ENCODE measurements around the gene CIDEB. TPM values are rescaled to one million over a fixed set of nuclear protein-coding genes. Genes with fewer than 3 reads are reported as not detected.

Gene CIDEB
- total RNA-seq, 1 experiment from 2014 or later, result not detected

DNA sequence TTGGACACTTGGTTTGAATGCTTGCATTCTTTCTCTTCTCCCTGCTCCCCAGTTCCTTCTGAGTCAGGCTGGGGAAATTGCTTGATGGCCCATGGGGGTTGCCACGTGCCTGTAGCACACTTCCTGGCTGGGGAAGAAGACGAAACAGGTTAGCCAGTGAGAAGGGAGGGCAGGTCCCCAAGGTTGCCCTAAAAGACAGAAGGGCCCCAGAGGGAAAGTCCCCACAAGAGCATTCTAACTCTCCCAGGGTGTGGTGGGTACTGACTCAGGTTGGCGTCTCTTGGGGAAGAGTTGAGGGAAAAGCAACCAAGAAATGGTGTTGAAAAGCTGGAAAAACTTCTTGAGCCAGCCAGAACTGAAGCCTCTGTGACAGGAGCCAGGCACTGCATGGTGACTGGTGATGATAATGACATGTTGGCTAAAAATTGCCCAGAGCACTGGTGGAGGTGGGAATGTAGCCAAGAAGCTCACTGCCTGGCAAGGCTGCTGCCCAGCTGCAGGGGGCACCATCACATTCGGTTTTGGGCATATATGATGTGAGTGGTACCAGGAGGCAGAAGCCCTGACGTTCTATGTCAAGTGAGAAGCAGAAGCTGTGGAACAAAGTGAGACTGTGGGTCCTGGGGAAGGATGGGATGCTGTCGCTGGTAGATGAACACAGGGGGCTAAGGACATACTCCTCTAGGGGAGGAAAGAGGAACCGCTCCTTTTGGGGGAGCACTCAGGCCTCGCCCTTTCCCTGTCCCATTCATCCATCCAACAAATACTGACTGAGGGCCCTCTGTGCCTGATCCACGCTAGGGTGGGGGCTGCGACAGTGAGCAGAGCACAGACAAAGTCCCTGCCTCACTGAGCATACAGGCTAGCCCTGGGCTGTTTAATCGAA, 28.2 kb downstream of the CIDEB start:
- DNase-seq, result no peak
- H2AFZ ChIP-seq (ENCODE audit: low read length), result no peak overlapping the region
- Mint-ChIP-seq H3K4me3 (no peak overlapping the region), H3K27me3 (ENCODE audit: low read depth) (no peaks in the 10 kb centered on the region), H3K4me1 (peaks cover 2% of the 10 kb centered on the region in 2 experiments; a peak in 1 of 4 replicates), H3K36me3 (ENCODE audit: insufficient read depth in 1 of 3, low read depth in 3 of 3) (no peaks in the 10 kb centered on the region), H3K9me3 (no peaks in the 10 kb centered on the region), H3K27ac (no peak overlapping the region)
- no peaks in the 10 kb centered on the region for H3K79me1 ChIP-seq (ENCODE audit: insufficient read depth, low read depth, low read length, poor library complexity, severe bottlenecking)
- no CpG with 5 or more reads among the region's 11 CpGs for WGBS (ENCODE audit: extremely low coverage, insufficient read length, low lambda C conversion rate)
- H2BK120ac ChIP-seq (ENCODE audit: low read depth, low read length, poor library complexity, severe bottlenecking), result no peak overlapping the region
- H3K27ac ChIP-seq (ENCODE audit: insufficient read length, low read depth, low read length), result no peak overlapping the region
- no peak overlapping the region for H2AK5ac ChIP-seq (ENCODE audit: insufficient read length, low read length)
- H2BK20ac ChIP-seq (ENCODE audit: low read depth, low read length, poor library complexity, severe bottlenecking), result no peak overlapping the region
- H3K27me3 ChIP-seq (ENCODE audit: insufficient read depth, low read length), result no peaks in the 10 kb centered on the region
- no peak overlapping the region for H4K5ac ChIP-seq (ENCODE audit: insufficient read length, low read depth, low read length)
- no peaks in the 10 kb centered on the region for H3K9me3 ChIP-seq (ENCODE audit: control insufficient read depth, low read depth, low read length)
- H3K56ac ChIP-seq (ENCODE audit: insufficient read length, low read depth, low read length), result no peak overlapping the region
- TF ChIP-seq, protein P1, sequence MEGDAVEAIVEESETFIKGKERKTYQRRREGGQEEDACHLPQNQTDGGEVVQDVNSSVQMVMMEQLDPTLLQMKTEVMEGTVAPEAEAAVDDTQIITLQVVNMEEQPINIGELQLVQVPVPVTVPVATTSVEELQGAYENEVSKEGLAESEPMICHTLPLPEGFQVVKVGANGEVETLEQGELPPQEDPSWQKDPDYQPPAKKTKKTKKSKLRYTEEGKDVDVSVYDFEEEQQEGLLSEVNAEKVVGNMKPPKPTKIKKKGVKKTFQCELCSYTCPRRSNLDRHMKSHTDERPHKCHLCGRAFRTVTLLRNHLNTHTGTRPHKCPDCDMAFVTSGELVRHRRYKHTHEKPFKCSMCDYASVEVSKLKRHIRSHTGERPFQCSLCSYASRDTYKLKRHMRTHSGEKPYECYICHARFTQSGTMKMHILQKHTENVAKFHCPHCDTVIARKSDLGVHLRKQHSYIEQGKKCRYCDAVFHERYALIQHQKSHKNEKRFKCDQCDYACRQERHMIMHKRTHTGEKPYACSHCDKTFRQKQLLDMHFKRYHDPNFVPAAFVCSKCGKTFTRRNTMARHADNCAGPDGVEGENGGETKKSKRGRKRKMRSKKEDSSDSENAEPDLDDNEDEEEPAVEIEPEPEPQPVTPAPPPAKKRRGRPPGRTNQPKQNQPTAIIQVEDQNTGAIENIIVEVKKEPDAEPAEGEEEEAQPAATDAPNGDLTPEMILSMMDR (conservative IDR thresholded peaks at IDR 0.05), result peak; percentile 34
- H2BK15ac ChIP-seq (ENCODE audit: low read depth, low read length), result no peak overlapping the region
- H3K4ac ChIP-seq (ENCODE audit: low read depth, low read length), result no peak overlapping the region
- H2BK12ac ChIP-seq (ENCODE audit: insufficient read length, low read depth, low read length), result no peak overlapping the region
- H4K91ac ChIP-seq (ENCODE audit: insufficient read length, low read depth, low read length), result no peak overlapping the region
- no peak overlapping the region for H3K18ac ChIP-seq (ENCODE audit: insufficient read length, low read depth, low read length)
- H3K4me1 ChIP-seq (ENCODE audit: insufficient read depth, low read length), result no peaks in the 10 kb centered on the region
- no peak overlapping the region for H3K4me2 ChIP-seq (ENCODE audit: insufficient read depth, insufficient read length, low read length)
- H3K79me2 ChIP-seq (ENCODE audit: insufficient read depth, low read length), result no peaks in the 10 kb centered on the region
- H4K20me1 ChIP-seq (ENCODE audit: control insufficient read depth, insufficient read depth, insufficient read length), result no peaks in the 10 kb centered on the region
- H3K23ac ChIP-seq (ENCODE audit: insufficient read length, low read depth, low read length), result no peak overlapping the region
- H3K23me2 ChIP-seq (ENCODE audit: insufficient read length, low read depth, low read length, poor library complexity, severe bottlenecking), result no peaks in the 10 kb centered on the region
- no peak overlapping the region for H3K14ac ChIP-seq (ENCODE audit: insufficient read depth, low read length)
- no peak overlapping the region for H4K8ac ChIP-seq (replicated peaks; ENCODE audit: insufficient read length, low read depth, low read length)
- no peak overlapping the region for H2BK5ac ChIP-seq (ENCODE audit: insufficient read length, low read length)
- no peak overlapping the region for H3K9ac ChIP-seq (ENCODE audit: extremely low read depth, insufficient read length, low read length)
- H3T11ph ChIP-seq (ENCODE audit: low read length), result no peak overlapping the region
